HCT116 (cell line): ENCODE measurements around the gene WNK2. TPM values are rescaled to one million over a fixed set of nuclear protein-coding genes. Genes with fewer than 3 reads are reported as not detected.

Source experiments
- ATAC-seq: fragments of 200-7000 bp; cut with Tn5 transposase; 2 replicates; pipeline ENCODE4 v1.9.1; 2020; ENCODE audit warnings: mild to moderate bottlenecking, moderate library complexity
- BruUV-seq: library from RNA; stranded (reverse); fragments of 400-500 nt; replicated peaks from 2 replicates; lab custom pipeline; 2021; lab: Mats Ljungman, UMichigan
- CTCF ChIA-PET: fragments of 300-600 bp; sonication (Branson Sonifier 250); formaldehyde crosslinking; loops from one replicate; lab custom pipeline; 2021; ENCODE audit warnings: antibody characterized with exemption; lab: Charles Lee
- POLR2A ChIA-PET: fragments of 300-600, 350-600 bp; sonication (Branson Sonifier 250); formaldehyde crosslinking; loops from one replicate; lab custom pipeline; 2021; ENCODE audit warnings: antibody characterized with exemption; lab: Charles Lee
- RAD21 ChIA-PET, 2 experiments: fragments of 300-600 bp; sonication (Branson Sonifier 250); formaldehyde crosslinking; loops; one replicate each; lab custom pipeline; 2023; ENCODE audit warnings: low total read pairs in 2 of 2; ENCODE audit not compliant: uncharacterized antibody in 2 of 2, unreplicated experiment in 2 of 2, low non-redundant PET in 1 of 2; lab: Charles Lee
- DNase-seq: peaks from one replicate; pipeline ENCODE4 v3.0.0-alpha.2; 2010; ENCODE audit warnings: low read depth, low spot score
- H2AFZ ChIP-seq: fragments of 200-600 bp; shearing (Covaris generic), sonication (generic); 2 replicates; pipeline ENCODE4 v1.6.1; 2017; ENCODE audit warnings: low read depth, mixed run types, mixed read lengths, antibody characterized with exemption, low read length; ENCODE audit not compliant: poor library complexity, severe bottlenecking
- H3K27ac ChIP-seq: 2 replicates; pipeline ENCODE4 v1.5.1; 2012; ENCODE audit warnings: low read depth, low read length
- H3K27me3 ChIP-seq: fragments of 200-600 bp; sonication (generic); 2 replicates; pipeline ENCODE4 v1.6.1; 2016; ENCODE audit warnings: mixed run types, low read length, mixed read lengths; ENCODE audit not compliant: insufficient read depth
- H3K36me3 ChIP-seq, 2 experiments: fragments of 200-500 bp in 1 of 2; fragments of 200-600 bp in 1 of 2; sonication (Bioruptor generic) in 1 of 2; sonication (generic) in 1 of 2; 2 replicates each; pipeline versions ENCODE4 v1.5.1 to v1.6.1; 2014 to 2016; ENCODE audit warnings: low read length in 2 of 2, inconsistent platforms in 1 of 2, mixed read lengths in 1 of 2, mixed run types in 1 of 2; ENCODE audit not compliant: insufficient read depth in 2 of 2, control insufficient read depth in 1 of 2
- H3K4me1 ChIP-seq, 2 experiments: fragments of 200-600 bp in 1 of 2; sonication (generic) in 1 of 2; 2 replicates each; pipeline versions ENCODE4 v1.5.1 to v1.6.1; 2012 to 2017; ENCODE audit warnings: low read length in 2 of 2, inconsistent platforms in 1 of 2, mild to moderate bottlenecking in 1 of 2, mixed read lengths in 1 of 2, mixed run types in 1 of 2, moderate library complexity in 1 of 2; ENCODE audit not compliant: insufficient read depth in 2 of 2, control insufficient read depth in 1 of 2
- H3K4me2 ChIP-seq: fragments of 200-600 bp; sonication (generic); 2 replicates; pipeline ENCODE4 v1.6.1; 2017; ENCODE audit warnings: mixed run types, low read length, mixed read lengths
- H3K4me3 ChIP-seq, 2 experiments: fragments of 200-600 bp in 1 of 2; sonication (generic) in 1 of 2; replicated peaks in 1 of 2; 2 replicates each; pipeline ENCODE4 v1.5.1; 2011 to 2016; ENCODE audit warnings: low read length in 2 of 2, control low read depth in 1 of 2, low read depth in 1 of 2, mild to moderate bottlenecking in 1 of 2, mixed read lengths in 1 of 2, mixed run types in 1 of 2
- H3K79me2 ChIP-seq: fragments of 200-600 bp; sonication (generic); 2 replicates; pipeline ENCODE4 v1.6.1; 2017; ENCODE audit warnings: mild to moderate bottlenecking, mixed run types, low read length, moderate library complexity, mixed read lengths; ENCODE audit not compliant: insufficient read depth
- H3K9ac ChIP-seq: fragments of 200-600 bp; sonication (generic); 2 replicates; pipeline ENCODE4 v1.6.1; 2016; ENCODE audit warnings: low read length, mixed read lengths
- H3K9me2 ChIP-seq: fragments of 200-600 bp; sonication (generic), shearing (Covaris generic); 2 replicates; pipeline ENCODE4 v1.6.1; 2017; ENCODE audit warnings: mixed run types, mild to moderate bottlenecking, moderate library complexity; ENCODE audit not compliant: insufficient read depth
- H3K9me3 ChIP-seq, 2 experiments: fragments of 200-500 bp in 1 of 2; fragments of 200-600 bp in 1 of 2; sonication (Bioruptor generic) in 1 of 2; sonication (generic) in 1 of 2; 2 replicates each; pipeline ENCODE4 v1.6.1; 2014 to 2017; ENCODE audit warnings: low read length in 2 of 2, mixed read lengths in 2 of 2, inconsistent platforms in 1 of 2, low read depth in 1 of 2, mild to moderate bottlenecking in 1 of 2, mixed run types in 1 of 2, moderate library complexity in 1 of 2; ENCODE audit not compliant: control insufficient read depth in 1 of 2, insufficient read depth in 1 of 2
- H4K20me1 ChIP-seq: fragments of 200-600 bp; sonication (generic), shearing (Covaris generic); 2 replicates; pipeline ENCODE4 v1.6.1; 2017; ENCODE audit warnings: mixed run types, mild to moderate bottlenecking, moderate library complexity; ENCODE audit not compliant: insufficient read depth
- CBX3 ChIP-seq: IDR thresholded peaks from 2 replicates; pipeline ENCODE4 v1.6.1; 2012; ENCODE audit warnings: low read depth
- ELF1 ChIP-seq: IDR thresholded peaks from 2 replicates; pipeline ENCODE4 v1.6.1; 2012; ENCODE audit warnings: low read depth, borderline replicate concordance
- EZH2 ChIP-seq: fragments of 200-600 bp; sonication (generic); IDR thresholded peaks from 2 replicates; pipeline ENCODE4 v1.6.1; 2017; ENCODE audit warnings: antibody characterized with exemption, mixed run types
- JUND ChIP-seq: IDR thresholded peaks from 2 replicates; pipeline ENCODE4 v1.6.1; 2012
- MAX ChIP-seq: IDR thresholded peaks from 2 replicates; pipeline ENCODE4 v1.6.1; 2012
- POLR2AphosphoS5 ChIP-seq: IDR thresholded peaks from 2 replicates; pipeline ENCODE4 v1.6.1; 2011; ENCODE audit warnings: mild to moderate bottlenecking, low read depth, low read length, moderate library complexity
- RAD21 ChIP-seq: IDR thresholded peaks from 2 replicates; pipeline ENCODE4 v1.6.1; 2012; ENCODE audit warnings: low read depth, mild to moderate bottlenecking
- REST ChIP-seq: IDR thresholded peaks from 2 replicates; pipeline ENCODE4 v1.6.1; 2012; ENCODE audit warnings: low read depth
- SIN3A ChIP-seq: IDR thresholded peaks from 2 replicates; pipeline ENCODE4 v1.6.1; 2012; ENCODE audit warnings: low read depth
- SP1 ChIP-seq: IDR thresholded peaks from 2 replicates; pipeline ENCODE4 v1.6.1; 2012; ENCODE audit warnings: low read depth
- SRF ChIP-seq: IDR thresholded peaks from 2 replicates; pipeline ENCODE4 v1.6.1; 2012; ENCODE audit warnings: low read depth
- YY1 ChIP-seq: IDR thresholded peaks from 2 replicates; pipeline ENCODE4 v1.6.1; 2011; ENCODE audit warnings: low read length, low read depth, moderate library complexity, mild to moderate bottlenecking; ENCODE audit not compliant: insufficient replicate concordance; ENCODE audit errors: extremely low read depth
- ZBTB33 ChIP-seq: IDR thresholded peaks from 2 replicates; pipeline ENCODE4 v1.6.1; 2011; ENCODE audit warnings: mild to moderate bottlenecking, low read length, moderate library complexity; ENCODE audit not compliant: insufficient replicate concordance; ENCODE audit errors: extremely low read depth
- ZFX ChIP-seq: fragments of 450-650 bp; IDR thresholded peaks from 2 replicates; pipeline ENCODE4 v1.6.1; 2017
- ZNF274 ChIP-seq: fragments of 200-500 bp; sonication (Bioruptor generic); IDR thresholded peaks from 2 replicates; pipeline ENCODE4 v1.6.1; 2014; ENCODE audit warnings: mild to moderate bottlenecking, low read depth, low read length, inconsistent platforms
- intact Hi-C: fragments of 100-400 bp; cut with micrococcal nuclease; formaldehyde crosslinking; loops from 2 replicates; pipeline ENCODE4 v1.10.0; 2022
- total RNA-seq: library from RNA; stranded (reverse); gene quantifications from one replicate; pipeline ENCODE4 v1.2.1, GENCODE V29; 2021; ENCODE audit not compliant: unreplicated experiment

WNK2 gene
- total RNA-seq, 1 experiment from 2014 or later: 24.4 TPM

GRCh38 chr9:93169444-93169843 lies 14.5 kb upstream of the WNK2 start:
- Histone ChIP-seq H3K4me1 (peaks cover 0 to 4% of the 10 kb centered on the region in 2 experiments; a peak in 1 of 4 replicates), H3K9me2 (no peaks in the 10 kb centered on the region), H3K9ac (no peak overlapping the region), H3K9me3 (no peaks in the 10 kb centered on the region), H3K27me3 (no peaks in the 10 kb centered on the region), H3K79me2 (no peaks in the 10 kb centered on the region), H4K20me1 (no peaks in the 10 kb centered on the region), H3K4me3 (no peak overlapping the region), H3K27ac (no peak overlapping the region), H2AFZ (no peak overlapping the region), H3K4me2 (no peak overlapping the region), H3K36me3 (no peaks in the 10 kb centered on the region)
- CTCF ChIA-PET: interaction anchor here (0.9 kb wide), 1 partner anchor 15 kb away, joined by 3 read pairs; no protein-coding TSS in a partner anchor
- DNase-seq (no peak), ATAC-seq (no peak; the same call in 1 of the 2 replicates)
- intact Hi-C loops: loop anchor here (10.0 kb wide), 1 partner anchor 285 kb away; the partner anchor contains the start of genes FAM120A and FAM120AOS
- POLR2A ChIA-PET: no interaction called here
- no TSS peak for BruUV-seq
- no peak for TF ChIP-seq ZBTB33
- no peak for TF ChIP-seq SP1
- TF ChIP-seq EZH2: no peak
- no peak for TF ChIP-seq MAX
- TF ChIP-seq ELF1: no peak
- no peak for TF ChIP-seq SRF
- no peak for TF ChIP-seq ZFX
- RAD21 ChIA-PET: no interaction called here

- CTCF ChIA-PET: no interaction called here
- no TSS peak for BruUV-seq
- intact Hi-C loops: no loop called here
- TF ChIP-seq RAD21 (no peak), REST (no peak), YY1 (no peak), SP1 (no peak), ELF1 (no peak), POLR2AphosphoS5 (no peak), CBX3 (no peak), ZNF274 (no peak), JUND (no peak), SIN3A (no peak)
Measured at GRCh38 chr9:93170571-93170970, 13.4 kb upstream of the WNK2 start.

More at GRCh38 chr9:93170571-93170970, 13.4 kb upstream of the WNK2 start:
- ChIA-PET POLR2A (no interaction called here), RAD21 (no interaction called here)
- no peaks in the 10 kb centered on the region for H3K27me3 ChIP-seq
- no peaks in the 10 kb centered on the region for H3K9me3 ChIP-seq
- no peaks in the 10 kb centered on the region for H3K9me2 ChIP-seq
- no peaks in the 10 kb centered on the region for H3K36me3 ChIP-seq
- no peaks in the 10 kb centered on the region for H4K20me1 ChIP-seq
- peaks cover 0 to 4% of the 10 kb centered on the region in 2 experiments; a peak in 1 of 4 replicates for H3K4me1 ChIP-seq
- H3K9ac ChIP-seq: no peak overlapping the region
- H3K4me2 ChIP-seq: no peak overlapping the region
- no peak for ATAC-seq
- H3K79me2 ChIP-seq: no peaks in the 10 kb centered on the region
- H2AFZ ChIP-seq: no peak overlapping the region
- H3K27ac ChIP-seq: no peak overlapping the region
- no peak overlapping the region for H3K4me3 ChIP-seq
- no peak for DNase-seq
